ENCODE measurements around the gene GALK1.

Gene GALK1

GRCh38 chr17:75739801-75740200 is 25.2 kb downstream of the GALK1 start:
- H3K4me3 ChIP-seq (ENCODE audit: control insufficient read depth, low read depth, low read length) = no peak overlapping the region
- no peak for DNase-seq (ENCODE audit: low read depth)
- no peak for TF ChIP-seq CTCF (IDR thresholded peaks at IDR 0.05; ENCODE audit: control insufficient read depth, insufficient read depth, low read depth, low read length, missing control alignments)

- H3K4me3 ChIP-seq (ENCODE audit: control insufficient read depth, low read depth, low read length) = no peak overlapping the region
- TF ChIP-seq CTCF (IDR thresholded peaks at IDR 0.05; ENCODE audit: control insufficient read depth, insufficient read depth, low read depth, low read length, missing control alignments) = no peak
- DNase-seq (ENCODE audit: low read depth) = no peak
These were observed 25.8 kb downstream of the GALK1 start for GRCh38 chr17:75739174-75739573.

GRCh38 chr17:75738218-75738802 is 26.7 kb downstream of the GALK1 start:
- H3K4me3 ChIP-seq (ENCODE audit: control insufficient read depth, low read depth, low read length) = no peak overlapping the region
- DNase-seq (ENCODE audit: low read depth) = no peak
- no peak for TF ChIP-seq CTCF (IDR thresholded peaks at IDR 0.05; ENCODE audit: control insufficient read depth, insufficient read depth, low read depth, low read length, missing control alignments)

- DNase-seq (ENCODE audit: low read depth) = no peak
- no peak overlapping the region for H3K4me3 ChIP-seq (ENCODE audit: control insufficient read depth, low read depth, low read length)
- TF ChIP-seq CTCF (IDR thresholded peaks at IDR 0.05; ENCODE audit: control insufficient read depth, insufficient read depth, low read depth, low read length, missing control alignments) = no peak
These were observed 27.6 kb downstream of the GALK1 start for GRCh38 chr17:75737133-75737962.

- H3K4me3 ChIP-seq (ENCODE audit: control insufficient read depth, low read depth, low read length) = no peak overlapping the region
- TF ChIP-seq CTCF (IDR thresholded peaks at IDR 0.05; ENCODE audit: control insufficient read depth, insufficient read depth, low read depth, low read length, missing control alignments) = no peak
- no peak for DNase-seq (ENCODE audit: low read depth)
These were observed 28.7 kb downstream of the GALK1 start for GRCh38 chr17:75736173-75736835.

GRCh38 chr17:75734674-75735294 is 30.2 kb downstream of the GALK1 start:
- no peak overlapping the region for H3K4me3 ChIP-seq (ENCODE audit: control insufficient read depth, low read depth, low read length)
- no peak for TF ChIP-seq CTCF (IDR thresholded peaks at IDR 0.05; ENCODE audit: control insufficient read depth, insufficient read depth, low read depth, low read length, missing control alignments)
- DNase-seq (ENCODE audit: low read depth) = no peak
